Activated T-cell treated with anti-CD3 and anti-CD28 coated beads, Interleukin-2, amount 50 U/mL, for 4 hours (primary cell): ENCODE results near the gene C22orf42. TPM values are rescaled to one million over a fixed set of nuclear protein-coding genes. Genes with fewer than 3 reads are reported as not detected.

Source experiments
- ATAC-seq, 2 donors: fragments of 200-7000 bp; cut with Tn5 transposase; one replicate each; pipeline ENCODE4 v1.10.0; 2021
- DNase-seq: peaks from one replicate; pipeline ENCODE4 v3.0.0-alpha.2; 2020
- H3K27me3 Mint-ChIP-seq: one replicate; pipeline ENCODE4 v1.8.0; 2021; ENCODE audit warnings: low read depth, mixed read lengths
- H3K36me3 Mint-ChIP-seq: one replicate; pipeline ENCODE4 v1.8.0; 2022; ENCODE audit warnings: mixed read lengths; ENCODE audit not compliant: insufficient read depth
- H3K4me1 Mint-ChIP-seq: one replicate; pipeline ENCODE4 v1.8.0; 2021; ENCODE audit warnings: low read depth, mixed read lengths
- H3K4me3 Mint-ChIP-seq: one replicate; pipeline ENCODE4 v1.8.0; 2021; ENCODE audit warnings: mild to moderate bottlenecking, moderate library complexity, mixed read lengths
- H3K9me3 Mint-ChIP-seq: one replicate; pipeline ENCODE4 v1.8.0; 2021; ENCODE audit warnings: mixed read lengths
- total RNA-seq, 3 donors: library from RNA; stranded (reverse); gene quantifications; one replicate each; pipeline ENCODE4 v1.2.1, GENCODE V29; 2021

Gene C22orf42
- total RNA-seq, 3 donors from 2014 or later, result not detected

DNA sequence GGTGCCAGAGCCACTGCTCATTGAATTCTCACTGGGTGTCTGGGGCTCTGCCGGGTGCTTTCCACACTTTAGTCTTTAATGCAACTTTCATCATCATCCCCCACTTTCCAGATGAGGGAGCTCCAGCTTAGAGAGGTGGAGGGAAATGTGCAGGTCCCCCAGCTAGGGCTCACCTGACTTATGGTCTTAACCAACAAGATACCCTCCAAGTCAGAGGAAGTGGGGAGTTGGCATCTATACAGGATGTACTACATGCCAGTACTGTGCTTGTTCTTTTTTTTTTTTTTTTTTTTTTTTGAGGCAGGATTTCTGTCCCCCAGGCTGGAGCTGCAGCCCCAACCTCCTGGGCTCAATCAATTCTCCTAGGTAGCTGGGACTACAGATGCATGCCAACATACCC lies 26.3 kb downstream of the C22orf42 start:
- Mint-ChIP-seq H3K27me3 (peaks cover 3% of the 10 kb centered on the region), H3K36me3 (no peaks in the 10 kb centered on the region), H3K4me3 (no peak overlapping the region), H3K4me1 (peaks cover 12% of the 10 kb centered on the region), H3K9me3 (no peaks in the 10 kb centered on the region)
- no peak for DNase-seq
- ATAC-seq, result no peak

GRCh38 chr22:32132126-32132525 lies 27.0 kb downstream of the C22orf42 start:
- Mint-ChIP-seq H3K4me1 (peaks cover 6% of the 10 kb centered on the region), H3K9me3 (no peaks in the 10 kb centered on the region), H3K4me3 (no peak overlapping the region), H3K27me3 (peaks cover 3% of the 10 kb centered on the region), H3K36me3 (no peaks in the 10 kb centered on the region)
- DNase-seq, result no peak
- ATAC-seq, result no peak

- Mint-ChIP-seq H3K9me3 (no peaks in the 10 kb centered on the region), H3K4me1 (peaks cover 4% of the 10 kb centered on the region), H3K4me3 (no peak overlapping the region), H3K27me3 (peaks cover 3% of the 10 kb centered on the region), H3K36me3 (no peaks in the 10 kb centered on the region)
- no peak for DNase-seq
- no peak for ATAC-seq
These were observed 28.6 kb downstream of the C22orf42 start for GRCh38 chr22:32130464-32130863.

- no peaks in the 10 kb centered on the region for H3K36me3 Mint-ChIP-seq
- no peak overlapping the region for H3K4me3 Mint-ChIP-seq
- DNase-seq, result no peak
- H3K4me1 Mint-ChIP-seq, result peaks cover 19% of the 10 kb centered on the region
- no peak for ATAC-seq
- peaks cover 3% of the 10 kb centered on the region for H3K27me3 Mint-ChIP-seq
- H3K9me3 Mint-ChIP-seq, result no peaks in the 10 kb centered on the region
These were observed 31.2 kb downstream of the C22orf42 start for GRCh38 chr22:32127904-32128303.

- H3K27me3 Mint-ChIP-seq, result no peaks in the 10 kb centered on the region
- H3K36me3 Mint-ChIP-seq, result no peaks in the 10 kb centered on the region
These were observed 35.4 kb downstream of the C22orf42 start for GRCh38 chr22:32123657-32124056.

DNA sequence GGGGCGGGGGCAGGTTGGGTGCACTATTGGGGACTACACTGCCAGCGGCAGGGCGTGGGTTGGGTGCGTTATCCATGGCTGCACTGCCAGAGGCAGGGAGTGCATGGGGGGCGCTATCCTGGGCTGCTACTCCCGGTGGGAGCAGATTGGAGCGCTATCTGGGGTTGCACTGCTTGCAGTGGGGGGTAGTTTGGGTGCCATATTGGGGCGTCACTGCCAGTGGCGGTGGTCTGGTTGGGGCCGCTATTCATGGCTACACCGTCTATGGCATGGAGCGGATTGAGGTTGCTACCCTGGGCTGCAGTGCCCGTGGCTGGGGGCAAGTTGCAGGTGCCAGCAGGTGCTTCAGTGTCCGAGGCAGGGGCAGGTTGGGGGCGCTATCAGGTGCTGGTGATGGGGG lies 36.2 kb downstream of the C22orf42 start:
- H3K4me1 Mint-ChIP-seq, result peaks cover 16% of the 10 kb centered on the region
- ATAC-seq (no peak), DNase-seq (no peak)
- H3K27me3 Mint-ChIP-seq, result no peaks in the 10 kb centered on the region
- no peak overlapping the region for H3K4me3 Mint-ChIP-seq
- no peaks in the 10 kb centered on the region for H3K9me3 Mint-ChIP-seq
- H3K36me3 Mint-ChIP-seq, result no peaks in the 10 kb centered on the region

More at GRCh38 chr22:32123657-32124056, 35.4 kb downstream of the C22orf42 start:
- H3K4me3 Mint-ChIP-seq, result no peak overlapping the region
- no peak for ATAC-seq
- H3K4me1 Mint-ChIP-seq, result peaks cover 16% of the 10 kb centered on the region
- DNase-seq, result no peak
- H3K9me3 Mint-ChIP-seq, result no peaks in the 10 kb centered on the region

GRCh38 chr22:32120603-32121002 lies 38.5 kb downstream of the C22orf42 start:
- ATAC-seq, result no peak
- peaks cover 16% of the 10 kb centered on the region for H3K4me1 Mint-ChIP-seq
- peaks cover 5% of the 10 kb centered on the region for H3K27me3 Mint-ChIP-seq
- H3K36me3 Mint-ChIP-seq, result no peaks in the 10 kb centered on the region
- no peak for DNase-seq
- no peak overlapping the region for H3K4me3 Mint-ChIP-seq
- H3K9me3 Mint-ChIP-seq, result no peaks in the 10 kb centered on the region

DNA sequence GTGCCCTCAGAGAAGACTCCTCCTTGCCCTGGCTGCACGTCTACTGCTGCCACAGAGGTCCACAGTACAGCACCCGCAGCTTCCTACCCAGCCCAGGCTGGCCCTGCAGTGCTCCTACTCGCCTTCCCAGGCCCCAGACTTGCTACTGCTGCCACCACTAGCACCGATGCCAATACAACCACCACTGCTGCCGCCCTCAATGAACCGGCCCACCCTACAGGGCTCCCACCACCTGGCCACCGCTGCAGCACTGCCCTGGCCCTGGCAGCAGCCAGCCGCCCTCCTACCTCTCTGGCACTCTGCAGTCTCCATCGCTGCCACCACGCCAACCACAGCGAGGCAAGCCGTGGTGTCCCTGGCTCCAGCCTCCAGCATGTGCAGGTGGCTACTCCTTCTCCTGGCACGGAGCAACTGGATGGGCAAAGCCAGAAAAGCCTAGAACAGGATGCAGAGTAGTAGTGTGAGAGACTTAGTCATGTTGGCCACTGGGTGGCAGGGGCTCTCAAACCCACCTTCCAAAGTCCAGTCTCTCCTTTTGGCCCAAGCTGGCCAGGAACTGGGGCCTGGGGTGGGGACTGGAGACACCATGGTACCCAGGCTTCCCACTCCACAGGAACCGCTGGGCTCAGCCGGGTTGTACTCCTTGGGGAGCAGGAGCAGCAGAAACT lies 39.4 kb downstream of the C22orf42 start:
- H3K4me3 Mint-ChIP-seq, result no peak overlapping the region
- peaks cover 7% of the 10 kb centered on the region for H3K4me1 Mint-ChIP-seq
- H3K36me3 Mint-ChIP-seq, result no peaks in the 10 kb centered on the region
- ATAC-seq (no peak), DNase-seq (no peak)
- H3K9me3 Mint-ChIP-seq, result no peaks in the 10 kb centered on the region
- peaks cover 5% of the 10 kb centered on the region for H3K27me3 Mint-ChIP-seq

- H3K27me3 Mint-ChIP-seq, result peaks cover 25% of the 10 kb centered on the region
- H3K9me3 Mint-ChIP-seq, result no peaks in the 10 kb centered on the region
- H3K4me1 Mint-ChIP-seq, result no peaks in the 10 kb centered on the region
- no peaks in the 10 kb centered on the region for H3K36me3 Mint-ChIP-seq
- ATAC-seq, result no peak
- no peak for DNase-seq
- no peak overlapping the region for H3K4me3 Mint-ChIP-seq
These were observed 46.7 kb downstream of the C22orf42 start for GRCh38 chr22:32112380-32112779.

DNA sequence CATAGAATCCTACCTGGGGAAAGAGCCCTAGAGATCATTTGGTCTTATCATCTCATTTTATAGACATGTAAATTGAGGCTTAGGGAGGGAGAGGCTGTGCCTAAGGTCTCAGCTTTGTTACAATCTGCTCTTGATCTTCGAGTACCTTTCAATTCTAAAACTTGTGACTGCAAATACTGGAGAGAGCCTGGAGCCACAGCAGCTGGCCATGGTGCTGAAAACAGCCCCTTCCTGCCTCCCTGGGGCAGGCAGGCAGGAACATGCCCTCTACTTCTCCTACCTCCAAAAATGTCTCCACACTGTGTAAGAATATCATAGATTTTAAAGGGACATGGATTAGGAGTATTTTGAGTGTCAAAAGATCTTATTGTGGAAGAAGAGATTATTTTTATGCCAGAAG lies 52.2 kb downstream of the C22orf42 start:
- ATAC-seq, result no peak
- Mint-ChIP-seq H3K9me3 (no peaks in the 10 kb centered on the region), H3K4me3 (no peak overlapping the region), H3K27me3 (peaks cover 30% of the 10 kb centered on the region), H3K4me1 (no peaks in the 10 kb centered on the region), H3K36me3 (no peaks in the 10 kb centered on the region)
- no peak for DNase-seq

GRCh38 chr22:32103658-32104315 lies 55.3 kb downstream of the C22orf42 start:
- no peak for DNase-seq
- Mint-ChIP-seq H3K9me3 (no peaks in the 10 kb centered on the region), H3K4me3 (no peak overlapping the region), H3K36me3 (no peaks in the 10 kb centered on the region), H3K4me1 (no peaks in the 10 kb centered on the region), H3K27me3 (peaks cover 28% of the 10 kb centered on the region)
- ATAC-seq, result no peak

GRCh38 chr22:32100711-32101110 lies 58.4 kb downstream of the C22orf42 start:
- Mint-ChIP-seq H3K27me3 (peaks cover 10% of the 10 kb centered on the region), H3K9me3 (no peaks in the 10 kb centered on the region), H3K36me3 (no peaks in the 10 kb centered on the region), H3K4me3 (no peak overlapping the region), H3K4me1 (no peaks in the 10 kb centered on the region)
- no peak for DNase-seq
- ATAC-seq, result no peak

Other genes starting within 250 kb of the C22orf42 start
- gene YWHAH, start 214.8 kb downstream of the C22orf42 start, total RNA-seq, result 10 to 100 TPM; 63.0 to 88.6 (median 78.1) TPM
- gene SLC5A1, start 116.0 kb downstream of the C22orf42 start, total RNA-seq, result not detected
- not detected for gene RFPL2, start 45.8 kb upstream of the C22orf42 start, total RNA-seq
- not detected for gene SLC5A4, start 96.0 kb upstream of the C22orf42 start, total RNA-seq
- gene RFPL3, start 198.6 kb upstream of the C22orf42 start, total RNA-seq, result not detected